K562 (cell line): ENCODE measurements around the gene RSPH9. TPM values are rescaled to one million over a fixed set of nuclear protein-coding genes. Genes with fewer than 3 reads are reported as not detected.

ENCODE experiments used
- CHD7 ChIP-seq: fragments of 200-600 bp; sonication (generic); IDR thresholded peaks from one replicate; pipeline ENCODE4 v1.6.1; 2012; ENCODE audit warnings: mild to moderate bottlenecking, low read depth, low read length, inconsistent platforms
- ELF2 ChIP-seq: fragments of 250-450 bp; sonication (Bioruptor Pico); IDR thresholded peaks from 2 replicates; pipeline ENCODE4 v1.5.0; 2021; ENCODE audit warnings: mild to moderate bottlenecking
- MTA1 ChIP-seq: fragments of 450-650 bp; IDR thresholded peaks from 2 replicates; pipeline ENCODE4 v1.6.1; 2017; ENCODE audit warnings: borderline replicate concordance
- NBN ChIP-seq: fragments of 450-650 bp; IDR thresholded peaks from 2 replicates; pipeline ENCODE4 v1.6.1; 2016; ENCODE audit warnings: low read depth, mild to moderate bottlenecking
- NCOR1 ChIP-seq: fragments of 450-650 bp; IDR thresholded peaks from 2 replicates; pipeline ENCODE4 v1.6.1; 2016; ENCODE audit warnings: mild to moderate bottlenecking, moderate library complexity
- NKRF ChIP-seq: fragments of 450-650 bp; IDR thresholded peaks from 2 replicates; pipeline ENCODE4 v1.6.1; 2016; ENCODE audit warnings: borderline replicate concordance
- POLR2H ChIP-seq: IDR thresholded peaks from 2 replicates; pipeline ENCODE4 v1.6.1; 2016; ENCODE audit warnings: missing genetic modification characterization, low read depth, mild to moderate bottlenecking, control low read depth, missing compliant biosample characterization, moderate library complexity
- TAL1 ChIP-seq: fragments of 450-650 bp; IDR thresholded peaks from 2 replicates; pipeline ENCODE4 v1.6.1; 2016; ENCODE audit warnings: mild to moderate bottlenecking
- TCFL5 ChIP-seq: fragments of 250-450 bp; sonication (Bioruptor Pico); conservative IDR thresholded peaks from 2 replicates; pipeline ENCODE4 v1.6.1; 2021; ENCODE audit warnings: mild to moderate bottlenecking, moderate library complexity, matching md5 sums
- ZBTB2 ChIP-seq: fragments of 450-650 bp; IDR thresholded peaks from 2 replicates; pipeline ENCODE4 v1.6.1; 2016; ENCODE audit warnings: antibody characterized with exemption
- ZNF146 ChIP-seq: IDR thresholded peaks from one replicate; pipeline ENCODE4 v1.6.1; 2018; ENCODE audit warnings: missing compliant biosample characterization; ENCODE audit not compliant: unreplicated experiment
- ZNF707 ChIP-seq: fragments of 250-450 bp; sonication (Bioruptor Pico); conservative IDR thresholded peaks from 2 replicates; pipeline ENCODE4 v1.8.0; 2022; ENCODE audit warnings: inconsistent platforms, mild to moderate bottlenecking, moderate library complexity
- polyA plus RNA-seq, 8 experiments: library from polyadenylated mRNA; depleted of rRNA in 4 of 8; stranded (reverse) in 5 of 8; unstranded in 3 of 8; fragments of >200 nt; fragmentation: Nextera tagmentation in 2 of 8; fragmentation: Illumina TruSeq in 1 of 8; extraction: Ambion mirVana in 2 of 8; extraction: Trizol in 1 of 8; gene quantifications; 2 replicates each; pipeline versions ENCODE4 v1.2.1 to v1.2.3, GENCODE V29; 2011 to 2014; ENCODE audit warnings: inconsistent platforms in 1 of 8, missing spikeins in 1 of 8
- total RNA-seq, 7 experiments: library from RNA; depleted of rRNA in 6 of 7; stranded (reverse); fragments of >200 nt in 6 of 7; fragmentation: Illumina TruSeq in 2 of 7; extraction: Trizol in 2 of 7; gene quantifications; 2 replicates each; pipeline versions ENCODE4 v1.2.1 to v1.2.3, GENCODE V29; 2011 to 2021; ENCODE audit warnings: low replicate concordance in 1 of 7

The RSPH9 gene
- total and polyA plus RNA-seq, 9 of the 15 experiments (the other 6 are each of a cell fraction or from before 2014, with no cell fraction given): 0.05 to 0.60 (median 0.39) TPM; not detected in 6

- TF ChIP-seq NKRF: no peak
- no peak for TF ChIP-seq NCOR1
- TF ChIP-seq ZNF707 (CRISPR knock-in tag): no peak
- no peak for TF ChIP-seq CHD7
- no peak for TF ChIP-seq TAL1
- TF ChIP-seq MTA1: no peak
- no peak; the same call in 1 of the 2 replicates for TF ChIP-seq TCFL5 (CRISPR knock-in tag)
- no peak for TF ChIP-seq ZNF146
- no peak for TF ChIP-seq POLR2H (tag)
- peak; percentile 80 for TF ChIP-seq ELF2 (CRISPR knock-in tag)
- no peak for TF ChIP-seq ZBTB2
- TF ChIP-seq NBN: peak; percentile 48; the same call in 1 of the 2 replicates
Measured at GRCh38 chr6:43667245-43668150, 22.7 kb downstream of the RSPH9 start (continued).
